PC-9 (cell line): ENCODE data around the gene ADAM8. TPM values are rescaled to one million over a fixed set of nuclear protein-coding genes. Genes with fewer than 3 reads are reported as not detected.

ENCODE experiments used
- Bru-seq: library from RNA; stranded (reverse); fragments of 400-500 nt; gene quantifications from one replicate; lab custom pipeline; 2021; lab: Mats Ljungman, UMichigan
- BruChase-seq, 2 experiments: library from RNA; stranded (reverse); fragments of 400-500 nt; gene quantifications; one replicate each; lab custom pipeline; 2021; lab: Mats Ljungman, UMichigan
- BruUV-seq: library from RNA; stranded (reverse); fragments of 400-500 nt; replicated peaks from 2 replicates; lab custom pipeline; 2021; lab: Mats Ljungman, UMichigan
- CTCF ChIA-PET: fragments of 300-600 bp; sonication (Branson Sonifier 250); formaldehyde crosslinking; loops from one replicate; lab custom pipeline; 2022; ENCODE audit warnings: antibody characterized with exemption; lab: Charles Lee
- POLR2A ChIA-PET: fragments of 300-600 bp; sonication (Branson Sonifier 250); formaldehyde crosslinking; loops from one replicate; lab custom pipeline; 2022; ENCODE audit warnings: antibody characterized with exemption; ENCODE audit not compliant: unreplicated experiment; lab: Charles Lee
- DNase-seq, 2 experiments: peaks; one replicate each; pipeline versions ENCODE4 v3.0.0 to v3.0.0-alpha.2; 2015 to 2022; ENCODE audit warnings: mixed read lengths in 1 of 2
- H2AFZ ChIP-seq: fragments of 200-600 bp; sonication (generic); 2 replicates; pipeline ENCODE4 v1.8.1; 2017; ENCODE audit warnings: antibody characterized with exemption
- H3F3A ChIP-seq: fragments of 200-600 bp; sonication (generic); 2 replicates; pipeline ENCODE4 v1.8.1; 2017; ENCODE audit warnings: antibody characterized with exemption, mild to moderate bottlenecking, low read depth; ENCODE audit not compliant: insufficient read depth
- H3K27ac ChIP-seq: fragments of 200-600 bp; sonication (generic); 2 replicates; pipeline ENCODE4 v1.6.1; 2016; ENCODE audit warnings: mixed run types
- H3K27me3 ChIP-seq: fragments of 200-600 bp; sonication (generic); 2 replicates; pipeline ENCODE4 v1.6.1; 2016; ENCODE audit warnings: low read depth, mixed run types; ENCODE audit not compliant: insufficient read depth
- H3K36me3 ChIP-seq: fragments of 200-600 bp; sonication (generic); 2 replicates; pipeline ENCODE4 v1.6.1; 2016; ENCODE audit warnings: low read depth, mixed run types
- H3K4me1 ChIP-seq: fragments of 200-600 bp; sonication (generic); replicated peaks from 2 replicates; pipeline ENCODE4 v1.6.1; 2016; ENCODE audit warnings: mixed run types; ENCODE audit not compliant: insufficient read depth
- H3K4me2 ChIP-seq: fragments of 200-600 bp; sonication (generic); 2 replicates; pipeline ENCODE4 v1.6.1; 2017; ENCODE audit warnings: mixed run types
- H3K4me3 ChIP-seq: fragments of 200-600 bp; sonication (generic); 2 replicates; pipeline ENCODE4 v1.6.1; 2016; ENCODE audit warnings: mixed run types
- H3K79me2 ChIP-seq: fragments of 200-600 bp; sonication (generic); 2 replicates; pipeline ENCODE4 v1.6.1; 2017; ENCODE audit warnings: low read depth, mixed run types
- H3K9me2 ChIP-seq: fragments of 200-600 bp; sonication (generic); 2 replicates; pipeline ENCODE4 v1.8.1; 2017; ENCODE audit warnings: mild to moderate bottlenecking; ENCODE audit not compliant: insufficient read depth
- H3K9me3 ChIP-seq: fragments of 200-600 bp; sonication (generic); 2 replicates; pipeline ENCODE4 v1.8.1; 2016; ENCODE audit warnings: low read depth; ENCODE audit not compliant: insufficient read depth
- H4K20me1 ChIP-seq: fragments of 200-600 bp; sonication (generic); 2 replicates; pipeline ENCODE4 v1.8.1; 2017; ENCODE audit not compliant: insufficient read depth
- CTCF ChIP-seq: fragments of 200-600 bp; sonication (generic); conservative IDR thresholded peaks from 2 replicates; pipeline ENCODE4 v1.6.1; 2017; ENCODE audit warnings: mixed run types, antibody characterized with exemption, mild to moderate bottlenecking, moderate library complexity
- EZH2 ChIP-seq: fragments of 200-600 bp; sonication (generic); IDR thresholded peaks from 2 replicates; pipeline ENCODE4 v1.8.0; 2017; ENCODE audit warnings: antibody characterized with exemption, low read depth
- intact Hi-C: fragments of 100-400 bp; cut with micrococcal nuclease; formaldehyde crosslinking; loops from one replicate; pipeline ENCODE4 v1.10.0; 2022; ENCODE audit not compliant: unreplicated experiment
- long read RNA-seq: library from polyadenylated mRNA; stranded (forward); transcript quantifications from one replicate; pipeline ENCODE4 v2.0.0, GENCODE V29; 2022
- total RNA-seq: library from RNA; stranded (reverse); gene quantifications from 2 replicates; pipeline ENCODE4 v1.2.3, GENCODE V29; 2021

Gene ADAM8
- total RNA-seq (18.3 and 31.5 TPM in 2 replicates), Bru-seq, nascent RNA (percentile 37 among the genes with signal in this experiment), BruChase-seq, experiment 1, labeled RNA remaining after a 2-hour chase (percentile 63 among the genes with signal in this experiment), BruChase-seq, experiment 2, labeled RNA remaining after a 6-hour chase (percentile 67 among the genes with signal in this experiment)
- long read RNA-seq, transcript ADAM8-202 (23 exons, 3,279 nt): major isoform, 7 of 14 reads
- long read RNA-seq, partial matches to known transcripts: 1 of 14 reads
- long read RNA-seq, other reads (novel, unspliced or antisense): 6 of 14 reads

DNA sequence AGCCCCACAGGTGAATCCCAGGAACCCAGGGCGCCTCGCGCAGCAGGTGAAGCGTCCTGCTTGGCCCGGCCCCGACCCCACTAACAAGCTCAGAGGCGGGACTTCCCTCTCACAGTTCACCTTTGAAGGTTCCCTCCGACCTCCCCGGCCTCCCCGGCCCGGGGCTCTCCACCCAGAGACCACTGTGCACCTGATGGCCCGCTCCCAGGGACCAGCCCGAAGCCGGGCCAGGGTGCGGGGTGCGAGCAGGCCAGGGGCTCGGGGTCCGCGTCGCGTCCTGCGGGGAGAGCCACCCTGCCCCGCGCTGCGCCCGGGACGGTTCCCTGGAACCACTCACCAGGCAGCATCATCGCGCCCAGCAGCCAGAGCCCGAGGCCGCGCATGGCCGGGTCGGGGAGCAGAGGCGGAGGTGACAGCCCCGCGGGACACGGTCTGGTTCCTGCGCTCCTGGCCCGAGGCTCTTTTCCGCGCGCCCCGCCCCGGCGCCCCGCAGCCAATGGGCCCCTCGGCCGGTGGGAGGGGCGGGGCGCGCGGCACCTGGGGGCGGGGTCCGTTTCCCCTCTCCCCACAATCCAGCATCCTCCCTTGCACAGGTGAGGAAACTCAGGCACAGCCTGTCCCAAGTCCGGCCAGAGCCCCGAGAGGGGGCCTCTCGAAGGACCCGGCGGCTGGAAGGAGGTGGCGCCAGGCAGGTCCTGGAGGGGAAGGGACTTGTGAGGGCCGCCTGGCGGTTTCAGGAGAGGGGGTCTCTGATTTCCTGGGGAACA, at the start of gene ADAM8:
Gene ADAM8, minus strand, starts transcription at position 434 of the 767 bp plus-strand sequence. Its CDS starts 51 bp downstream, at position 383.
- TF ChIP-seq CTCF (no peak), EZH2 (no peak)
- no peaks in the 10 kb centered on the region for H4K20me1 ChIP-seq
- no peak within 1 kb of the TSS for H2AFZ ChIP-seq
- peak within 1 kb of the TSS; percentile 89 for H3K27ac ChIP-seq
- ChIA-PET CTCF (no interaction called here), POLR2A (no interaction called here)
- H3K27me3 ChIP-seq: no peaks in the 10 kb centered on the region
- H3K36me3 ChIP-seq: no peaks in the 10 kb centered on the region
- H3K9me2 ChIP-seq: no peaks in the 10 kb centered on the region
- peak; percentile 36 to 70 for DNase-seq
- H3F3A ChIP-seq: peaks cover 33% of the 10 kb centered on the region
- no TSS peak for BruUV-seq
- peak within 1 kb of the TSS; percentile 58 for H3K4me3 ChIP-seq
- intact Hi-C loops: no loop called here
- H3K4me1 ChIP-seq: peaks cover 49% of the 10 kb centered on the region
- 0 out of 2 replicates have a peak, but pooled peaks cover 5% of the 10 kb centered on the region for H3K79me2 ChIP-seq
- H3K9me3 ChIP-seq: no peaks in the 10 kb centered on the region
- peak within 1 kb of the TSS; percentile 89 for H3K4me2 ChIP-seq

DNA sequence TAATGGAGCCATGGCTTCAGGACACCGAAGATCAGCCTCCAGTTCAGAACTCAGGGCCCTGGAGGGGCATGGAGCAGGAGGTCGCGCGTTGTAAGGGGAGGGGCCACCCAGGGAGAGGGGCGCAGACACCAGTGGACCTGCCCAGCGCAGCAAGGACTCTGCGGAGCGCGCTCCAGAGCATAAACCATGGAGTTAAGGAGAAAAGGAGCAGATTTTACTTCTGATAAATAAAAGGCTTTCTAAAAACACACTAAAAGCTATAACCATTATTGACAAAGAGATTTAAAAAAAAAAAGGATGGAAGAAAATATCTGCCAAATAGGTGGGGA, 49.5 kb upstream of the ADAM8 start:
- intact Hi-C loops: loop anchor here (10.0 kb wide), 3 partner anchors 69 to 421 kb away; partner anchors contain the start of genes CYP2E1 and MTG1
- DNase-seq: no peak
- no peaks in the 10 kb centered on the region for H3K9me3 ChIP-seq
- no peak overlapping the region for H2AFZ ChIP-seq
- no peaks in the 10 kb centered on the region; the same call in 1 of the 2 replicates for H3K27me3 ChIP-seq
- H4K20me1 ChIP-seq: no peaks in the 10 kb centered on the region
- BruUV-seq: no TSS peak
- no peaks in the 10 kb centered on the region for H3K4me1 ChIP-seq
- H3K4me3 ChIP-seq: no peak overlapping the region
- H3F3A ChIP-seq: no peaks in the 10 kb centered on the region
- H3K4me2 ChIP-seq: no peak overlapping the region
- no peaks in the 10 kb centered on the region for H3K9me2 ChIP-seq
- POLR2A ChIA-PET: no interaction called here
- CTCF ChIA-PET: interaction anchor here (0.6 kb wide), 1 partner anchor 130 kb away, joined by 4 read pairs; no protein-coding TSS in a partner anchor
- TF ChIP-seq CTCF: no peak
- TF ChIP-seq EZH2: no peak
- no peaks in the 10 kb centered on the region for H3K79me2 ChIP-seq
- no peaks in the 10 kb centered on the region for H3K36me3 ChIP-seq
- H3K27ac ChIP-seq: no peak overlapping the region

DNA sequence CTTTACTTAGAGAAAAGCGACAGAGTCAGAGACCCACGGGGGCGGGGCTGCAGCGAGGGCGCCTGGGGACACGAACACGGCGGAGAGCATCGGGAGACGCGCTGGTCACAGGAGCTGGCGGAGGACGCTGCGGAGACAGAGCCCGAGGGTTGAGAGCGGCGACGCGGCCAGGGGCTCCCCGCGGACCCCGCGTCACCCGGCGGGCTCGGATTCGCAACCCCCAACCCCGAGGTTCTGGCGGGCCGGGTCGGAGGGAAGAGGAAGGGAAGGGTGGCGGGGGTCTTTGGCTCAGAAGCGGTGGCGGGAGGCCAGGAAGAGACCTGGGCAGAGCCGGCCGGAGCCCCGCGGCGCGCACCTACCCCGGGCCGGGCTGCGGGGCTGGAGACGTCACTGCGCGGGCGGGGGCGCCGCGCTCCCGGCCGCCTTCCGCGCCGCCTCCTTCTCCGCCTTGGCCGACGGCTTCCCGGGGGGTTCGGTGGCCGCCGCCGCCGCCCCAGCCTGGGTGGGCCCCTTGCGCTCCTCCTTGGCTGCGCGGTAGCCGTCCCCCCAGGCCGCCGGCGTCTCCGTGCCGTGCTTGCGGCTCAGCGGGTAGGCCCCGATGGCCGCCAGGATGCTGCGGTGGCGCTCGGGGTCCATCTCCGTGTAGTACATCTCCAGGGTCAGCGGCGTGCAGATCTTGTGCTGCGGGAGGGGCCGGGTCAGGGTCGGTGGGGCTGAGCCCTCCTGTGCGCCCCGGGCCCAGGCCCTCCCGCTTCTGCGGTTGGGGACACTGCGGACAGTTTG, 49.0 kb upstream of the ADAM8 start:
- no TSS peak for BruUV-seq
- Histone ChIP-seq H4K20me1 (no peaks in the 10 kb centered on the region), H3K9me3 (no peaks in the 10 kb centered on the region), H2AFZ (no peak overlapping the region), H3K36me3 (no peaks in the 10 kb centered on the region), H3K4me1 (no peaks in the 10 kb centered on the region), H3K27ac (no peak overlapping the region), H3F3A (no peaks in the 10 kb centered on the region), H3K27me3 (no peaks in the 10 kb centered on the region), H3K4me3 (no peak overlapping the region), H3K9me2 (no peaks in the 10 kb centered on the region), H3K4me2 (no peak overlapping the region), H3K79me2 (no peaks in the 10 kb centered on the region)
- DNase-seq: no peak
- intact Hi-C loops: loop anchor here (10.0 kb wide), 3 partner anchors 69 to 421 kb away; partner anchors contain the start of genes CYP2E1 and MTG1
- TF ChIP-seq CTCF: no peak
- TF ChIP-seq EZH2: no peak
- ChIA-PET CTCF (interaction anchor here (0.6 kb wide), 1 partner anchor 129 kb away, joined by 4 read pairs; no protein-coding TSS in a partner anchor), POLR2A (no interaction called here)
